ENCODE results near the gene CDHR2. TPM values are rescaled to one million over a fixed set of nuclear protein-coding genes. Genes with fewer than 3 reads are reported as not detected.
A peak's percentile ranks its signal among the peaks of the same experiment; 100 is the strongest.

The CDHR2 gene
- total and polyA plus RNA-seq, 2 of the 13 experiments (the other 11 are each of a cell fraction or from before 2014, with no cell fraction given): 17.9 to 20.9 TPM

- TF ChIP-seq ZNF33B (CRISPR knock-in tag; IDR thresholded peaks at IDR 0.05): no peak
- no peak for TF ChIP-seq ZNF10 (CRISPR knock-in tag; IDR thresholded peaks at IDR 0.05; ENCODE audit: borderline replicate concordance, low read depth)
- TF ChIP-seq SP140L (CRISPR knock-in tag; IDR thresholded peaks at IDR 0.05; ENCODE audit: borderline replicate concordance): no peak
- TF ChIP-seq TEAD3 (CRISPR knock-in tag; optimal IDR thresholded peaks at IDR 0.05; ENCODE audit: borderline replicate concordance): no peak
- TF ChIP-seq ZNF678 (CRISPR knock-in tag; IDR thresholded peaks at IDR 0.05): no peak
- no peak for TF ChIP-seq ZNF513 (CRISPR knock-in tag; conservative IDR thresholded peaks at IDR 0.05)
- 0 out of 2 replicates have a peak, but pooled peaks have one; percentile 6 for TF ChIP-seq SMC3 (IDR thresholded peaks at IDR 0.05; ENCODE audit: low read length)
- no peak for TF ChIP-seq MED8 (CRISPR knock-in tag; IDR thresholded peaks at IDR 0.05; ENCODE audit: insufficient replicate concordance)
- TF ChIP-seq PHB2 (IDR thresholded peaks at IDR 0.05; ENCODE audit: partially characterized antibody): no peak
- 0 out of 2 replicates have a peak, but pooled peaks have one; percentile 10 for TF ChIP-seq HNF4A (CRISPR knock-in tag; IDR thresholded peaks at IDR 0.05)
- TF ChIP-seq ELF3 (CRISPR knock-in tag; IDR thresholded peaks at IDR 0.05): no peak
- no peak for TF ChIP-seq ZBTB37 (CRISPR knock-in tag; IDR thresholded peaks at IDR 0.05)
- no peak for TF ChIP-seq RCOR2 (CRISPR knock-in tag; IDR thresholded peaks at IDR 0.05)
- no peak for TF ChIP-seq ZNF614 (CRISPR knock-in tag; IDR thresholded peaks at IDR 0.05; ENCODE audit: borderline replicate concordance)
- no peak for TF ChIP-seq MTF2 (CRISPR knock-in tag; IDR thresholded peaks at IDR 0.05; ENCODE audit: borderline replicate concordance)
- TF ChIP-seq NR0B2 (CRISPR knock-in tag; IDR thresholded peaks at IDR 0.05): no peak
- no peak for TF ChIP-seq ZSCAN29 (CRISPR knock-in tag; conservative IDR thresholded peaks at IDR 0.05)
- no peak for TF ChIP-seq ZNF660 (CRISPR knock-in tag; IDR thresholded peaks at IDR 0.05; ENCODE audit: borderline replicate concordance, low read depth)
- TF ChIP-seq ZFP36L1 (CRISPR knock-in tag; IDR thresholded peaks at IDR 0.05): no peak
- TF ChIP-seq ZNF713 (CRISPR knock-in tag; IDR thresholded peaks at IDR 0.05): no peak
- TF ChIP-seq NONO (IDR thresholded peaks at IDR 0.05): no peak
- no peak for TF ChIP-seq NONO (CRISPR knock-in tag; conservative IDR thresholded peaks at IDR 0.05)
- no peak for TF ChIP-seq TERF1 (CRISPR knock-in tag; IDR thresholded peaks at IDR 0.05)
- TF ChIP-seq NRL (CRISPR knock-in tag; IDR thresholded peaks at IDR 0.05; ENCODE audit: borderline replicate concordance): no peak
- no peak for TF ChIP-seq PBX2 (CRISPR knock-in tag; IDR thresholded peaks at IDR 0.05)
- TF ChIP-seq POLR2A (IDR thresholded peaks at IDR 0.05; ENCODE audit: insufficient read depth in 1 of 2, low read depth in 2 of 2, low read length in 2 of 2): peak in 1 of 2 experiments; percentile 71; a peak in 2 of 4 replicates
- TF ChIP-seq ZNF782 (CRISPR knock-in tag; IDR thresholded peaks at IDR 0.05; ENCODE audit: borderline replicate concordance): no peak
- no peak for TF ChIP-seq PCBP2 (optimal IDR thresholded peaks at IDR 0.05; ENCODE audit: low read depth, low read length, poor library complexity, severe bottlenecking)
Observed at GRCh38 chr5:176547802-176548201, 1.3 kb upstream of the CDHR2 start (continued).

Data from HepG2 (cell line).